ENCODE measurements around the gene SLC25A44. TPM values are rescaled to one million over a fixed set of nuclear protein-coding genes. Genes with fewer than 3 reads are reported as not detected.

The SLC25A44 gene
- total RNA-seq, 1 experiment from 2014 or later: 30.9 TPM

DNA sequence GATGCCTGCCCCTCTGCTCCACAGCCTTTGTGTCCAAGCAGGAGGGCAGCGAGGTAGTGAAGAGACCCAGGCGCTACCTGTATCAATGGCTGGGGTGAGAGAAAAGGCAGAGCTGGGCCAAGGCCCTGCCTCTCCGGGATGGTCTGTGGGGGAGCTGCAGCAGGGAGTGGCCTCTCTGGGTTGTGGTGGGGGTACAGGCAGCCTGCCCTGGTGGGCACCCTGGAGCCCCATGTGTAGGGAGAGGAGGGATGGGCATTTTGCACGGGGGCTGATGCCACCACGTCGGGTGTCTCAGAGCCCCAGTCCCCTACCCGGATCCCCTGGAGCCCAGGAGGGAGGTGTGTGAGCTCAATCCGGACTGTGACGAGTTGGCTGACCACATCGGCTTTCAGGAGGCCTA lies 48.8 kb downstream of the SLC25A44 start:
- ChIA-PET POLR2A (ENCODE audit: low non-redundant PET) (no interaction called here), CTCF (no interaction called here)
- Histone ChIP-seq H3K4me3 (ENCODE audit: low read depth, low read length, poor library complexity, severe bottlenecking) (no peak overlapping the region), H3K36me3 (ENCODE audit: insufficient read depth, low read length, poor library complexity, severe bottlenecking) (peaks cover 5% of the 10 kb centered on the region), H3K4me1 (ENCODE audit: insufficient read depth, low read length, poor library complexity, severe bottlenecking) (peaks cover 6% of the 10 kb centered on the region), H3K9me3 (ENCODE audit: low read depth, low read length, poor library complexity, severe bottlenecking) (no peaks in the 10 kb centered on the region), H3K27ac (ENCODE audit: low read depth, low read length, poor library complexity, severe bottlenecking) (no peak overlapping the region), H3K27me3 (replicated peaks; ENCODE audit: insufficient read depth, low read depth, low read length, poor library complexity) (no peaks in the 10 kb centered on the region)
- intact Hi-C loops (cut with micrococcal nuclease; ENCODE audit: unreplicated experiment): no loop called here
- no peak for DNase-seq (ENCODE audit: low spot score)
- no peak for TF ChIP-seq EZH2 (IDR thresholded peaks at IDR 0.05; ENCODE audit: borderline replicate concordance, low read depth, low read length, poor library complexity, severe bottlenecking)
- no peak for TF ChIP-seq CTCF (conservative IDR thresholded peaks at IDR 0.05; ENCODE audit: low read depth, low read length)
- BruUV-seq (replicated peaks): no TSS peak

DNA sequence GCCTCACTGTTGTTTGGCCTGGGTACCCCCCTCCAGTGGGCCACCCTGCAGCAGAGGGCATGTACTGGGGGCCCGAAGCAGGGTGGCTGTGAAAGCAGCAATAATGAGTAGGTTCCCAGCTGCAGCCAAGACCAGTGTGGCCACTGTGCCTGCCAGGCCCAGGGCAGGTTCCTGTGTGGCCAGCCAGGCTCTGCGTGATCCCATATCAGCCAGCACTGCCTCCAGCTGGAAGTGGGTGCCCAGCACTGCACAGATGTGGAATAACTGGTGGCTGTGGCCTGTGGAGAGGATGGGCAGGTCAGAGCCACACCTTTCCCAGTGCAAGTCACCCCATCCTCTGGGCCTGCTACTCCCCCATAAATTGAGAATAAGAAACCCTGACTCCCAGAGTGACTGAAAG lies 50.2 kb downstream of the SLC25A44 start:
- Histone ChIP-seq H3K27me3 (replicated peaks; ENCODE audit: insufficient read depth, low read depth, low read length, poor library complexity) (no peaks in the 10 kb centered on the region), H3K4me3 (ENCODE audit: low read depth, low read length, poor library complexity, severe bottlenecking) (no peak overlapping the region), H3K36me3 (ENCODE audit: insufficient read depth, low read length, poor library complexity, severe bottlenecking) (no peaks in the 10 kb centered on the region), H3K4me1 (ENCODE audit: insufficient read depth, low read length, poor library complexity, severe bottlenecking) (peaks cover 6% of the 10 kb centered on the region), H3K27ac (ENCODE audit: low read depth, low read length, poor library complexity, severe bottlenecking) (no peak overlapping the region), H3K9me3 (ENCODE audit: low read depth, low read length, poor library complexity, severe bottlenecking) (no peaks in the 10 kb centered on the region)
- DNase-seq (ENCODE audit: low spot score): no peak
- no TSS peak for BruUV-seq (replicated peaks)
- intact Hi-C loops (cut with micrococcal nuclease; ENCODE audit: unreplicated experiment): no loop called here
- POLR2A ChIA-PET (ENCODE audit: low non-redundant PET): no interaction called here
- TF ChIP-seq EZH2 (IDR thresholded peaks at IDR 0.05; ENCODE audit: borderline replicate concordance, low read depth, low read length, poor library complexity, severe bottlenecking) (no peak), CTCF (conservative IDR thresholded peaks at IDR 0.05; ENCODE audit: low read depth, low read length) (no peak)
- CTCF ChIA-PET: no interaction called here

DNA sequence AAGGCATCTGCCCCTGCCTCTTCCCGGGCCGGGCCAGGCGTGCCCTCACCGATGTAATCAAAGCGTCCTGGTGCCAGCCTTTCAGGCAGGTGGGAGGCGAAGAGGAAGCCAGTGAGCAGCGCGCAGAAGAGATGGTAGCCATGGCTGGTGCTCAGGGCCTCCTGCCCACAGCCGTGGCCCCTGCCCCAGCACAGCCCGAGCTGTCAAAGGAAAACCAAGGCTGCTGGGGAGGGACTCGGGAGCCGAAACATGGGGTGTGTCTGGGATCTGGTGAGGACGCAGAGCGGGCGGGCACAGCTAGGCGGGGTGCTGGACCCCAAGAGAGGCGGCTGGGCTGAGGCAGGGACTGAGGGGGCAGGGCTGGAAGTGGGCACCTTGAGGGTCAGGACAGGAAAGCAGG lies 50.8 kb downstream of the SLC25A44 start:
- Histone ChIP-seq H3K36me3 (ENCODE audit: insufficient read depth, low read length, poor library complexity, severe bottlenecking) (peaks cover 1% of the 10 kb centered on the region), H3K9me3 (ENCODE audit: low read depth, low read length, poor library complexity, severe bottlenecking) (no peaks in the 10 kb centered on the region), H3K4me1 (ENCODE audit: insufficient read depth, low read length, poor library complexity, severe bottlenecking) (peaks cover 6% of the 10 kb centered on the region), H3K4me3 (ENCODE audit: low read depth, low read length, poor library complexity, severe bottlenecking) (no peak overlapping the region), H3K27ac (ENCODE audit: low read depth, low read length, poor library complexity, severe bottlenecking) (no peak overlapping the region), H3K27me3 (replicated peaks; ENCODE audit: insufficient read depth, low read depth, low read length, poor library complexity) (no peaks in the 10 kb centered on the region)
- intact Hi-C loops (cut with micrococcal nuclease; ENCODE audit: unreplicated experiment): no loop called here
- BruUV-seq (replicated peaks): no TSS peak
- ChIA-PET CTCF (no interaction called here), POLR2A (ENCODE audit: low non-redundant PET) (interaction anchor here (1.1 kb wide), 1 partner anchor 13 kb away, joined by 5 read pairs; no protein-coding TSS in a partner anchor)
- no peak for TF ChIP-seq CTCF (conservative IDR thresholded peaks at IDR 0.05; ENCODE audit: low read depth, low read length)
- TF ChIP-seq EZH2 (IDR thresholded peaks at IDR 0.05; ENCODE audit: borderline replicate concordance, low read depth, low read length, poor library complexity, severe bottlenecking): no peak
- DNase-seq (ENCODE audit: low spot score): no peak
